ENCODE data around the gene PCID2. TPM values are rescaled to one million over a fixed set of nuclear protein-coding genes. Genes with fewer than 3 reads are reported as not detected.
A peak's percentile ranks its signal among the peaks of the same experiment; 100 is the strongest.

PCID2 gene
- total RNA-seq, 4 donors from 2014 or later: 28.0 to 44.2 (median 40.3) TPM

DNA sequence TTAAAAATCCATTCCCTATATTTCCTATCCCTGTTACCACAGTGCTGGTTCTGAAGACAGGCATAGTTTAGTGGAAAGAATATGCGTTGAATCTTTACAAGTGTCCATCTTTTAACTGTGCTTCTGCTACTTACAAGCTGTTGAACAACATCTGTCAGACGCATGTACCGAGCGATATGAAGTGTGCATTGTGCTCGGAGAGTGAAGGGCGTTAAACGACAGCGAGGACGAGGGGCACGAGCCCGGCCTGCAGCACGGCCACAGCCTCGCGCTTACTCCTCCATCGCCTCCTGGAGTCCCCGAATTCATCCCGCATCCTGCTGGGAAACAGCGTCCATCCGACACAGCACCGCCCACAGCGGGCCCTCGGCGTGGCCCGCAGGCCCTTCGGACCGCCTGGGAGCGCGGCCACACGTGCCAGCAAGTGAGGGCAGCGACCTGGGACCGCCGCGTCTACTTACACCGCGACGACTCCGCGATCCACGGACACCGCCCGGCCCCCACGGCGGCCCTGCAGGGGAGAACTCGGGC is 514 bp downstream of the PCID2 start:
- DNase-seq (ENCODE audit: low spot score in 2 of 2): no peak
- peak overlapping the region; percentile 93 for H3K4me3 ChIP-seq (ENCODE audit: low read depth, poor library complexity, severe bottlenecking)
- no peak for TF ChIP-seq POLR2A (IDR thresholded peaks at IDR 0.05)
- 0 to 1% methylated on average over 36 to 44 of the region's 44 CpGs for WGBS, 2 donors
- intact Hi-C loops (cut with DNase I; ENCODE audit: low total_unique reads): loop anchor here (10.0 kb wide), 1 partner anchor 157 kb away; the partner anchor contains the start of gene GRTP1

DNA sequence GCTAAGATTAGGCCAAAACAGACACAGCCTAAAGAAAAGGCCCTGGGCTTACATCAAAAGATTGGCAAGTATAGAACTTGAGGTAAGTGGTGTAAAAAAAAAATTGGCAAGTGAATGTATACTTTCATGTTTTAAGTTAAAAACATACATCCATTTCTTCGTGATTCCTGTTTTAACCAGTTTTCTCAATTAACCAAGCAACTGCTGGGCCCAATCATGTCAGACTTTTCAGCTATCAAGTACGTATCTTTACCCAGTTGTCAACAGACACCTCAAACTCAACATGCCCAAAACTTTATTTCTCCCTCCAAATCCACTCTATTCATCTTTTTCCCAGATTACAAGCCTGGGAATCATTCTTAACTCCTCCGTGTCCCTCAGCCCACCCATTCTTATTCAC is 1.0 kb downstream of the PCID2 start:
- DNase-seq (ENCODE audit: low spot score in 2 of 2): no peak
- H3K4me3 ChIP-seq (ENCODE audit: low read depth, poor library complexity, severe bottlenecking): peak overlapping the region; percentile 93
- intact Hi-C loops (cut with DNase I; ENCODE audit: low total_unique reads): loop anchor here (10.0 kb wide), 1 partner anchor 157 kb away; the partner anchor contains the start of gene GRTP1
- 34 to 40% methylated on average over 3 of the region's 3 CpGs for WGBS, 2 donors
- no peak for TF ChIP-seq POLR2A (IDR thresholded peaks at IDR 0.05)

DNA sequence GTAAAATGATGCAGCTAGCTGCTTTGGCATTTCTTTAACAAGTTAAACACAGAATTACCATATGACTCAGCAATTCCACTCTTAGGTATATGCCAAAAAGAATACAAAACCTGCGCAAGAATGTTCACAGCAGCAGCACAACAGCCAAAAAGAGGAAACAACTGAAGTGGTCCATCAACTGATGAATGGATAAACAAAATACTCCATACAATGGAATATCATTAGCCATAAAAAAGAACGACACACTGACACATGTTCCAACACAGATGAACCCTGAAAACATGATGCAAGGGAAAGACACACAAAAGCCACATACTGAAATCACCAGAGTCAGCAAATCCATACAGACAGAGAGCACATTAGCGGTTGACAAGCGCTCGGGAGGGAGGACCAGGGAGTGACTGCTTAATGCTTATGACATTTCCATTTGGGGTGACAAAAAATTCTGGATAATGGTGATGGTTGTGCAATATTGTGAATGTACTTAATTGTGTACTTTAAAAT is 3.0 kb downstream of the PCID2 start:
- intact Hi-C loops (cut with DNase I; ENCODE audit: low total_unique reads): loop anchor here (10.0 kb wide), 1 partner anchor 159 kb away; the partner anchor contains the start of gene GRTP1
- 47 to 57% methylated on average over 5 of the region's 5 CpGs for WGBS, 2 donors
- no peak overlapping the region for H3K4me3 ChIP-seq (ENCODE audit: low read depth, poor library complexity, severe bottlenecking)
- TF ChIP-seq, protein P1, sequence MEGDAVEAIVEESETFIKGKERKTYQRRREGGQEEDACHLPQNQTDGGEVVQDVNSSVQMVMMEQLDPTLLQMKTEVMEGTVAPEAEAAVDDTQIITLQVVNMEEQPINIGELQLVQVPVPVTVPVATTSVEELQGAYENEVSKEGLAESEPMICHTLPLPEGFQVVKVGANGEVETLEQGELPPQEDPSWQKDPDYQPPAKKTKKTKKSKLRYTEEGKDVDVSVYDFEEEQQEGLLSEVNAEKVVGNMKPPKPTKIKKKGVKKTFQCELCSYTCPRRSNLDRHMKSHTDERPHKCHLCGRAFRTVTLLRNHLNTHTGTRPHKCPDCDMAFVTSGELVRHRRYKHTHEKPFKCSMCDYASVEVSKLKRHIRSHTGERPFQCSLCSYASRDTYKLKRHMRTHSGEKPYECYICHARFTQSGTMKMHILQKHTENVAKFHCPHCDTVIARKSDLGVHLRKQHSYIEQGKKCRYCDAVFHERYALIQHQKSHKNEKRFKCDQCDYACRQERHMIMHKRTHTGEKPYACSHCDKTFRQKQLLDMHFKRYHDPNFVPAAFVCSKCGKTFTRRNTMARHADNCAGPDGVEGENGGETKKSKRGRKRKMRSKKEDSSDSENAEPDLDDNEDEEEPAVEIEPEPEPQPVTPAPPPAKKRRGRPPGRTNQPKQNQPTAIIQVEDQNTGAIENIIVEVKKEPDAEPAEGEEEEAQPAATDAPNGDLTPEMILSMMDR (IDR thresholded peaks at IDR 0.05): no peak
- TF ChIP-seq POLR2A (IDR thresholded peaks at IDR 0.05): no peak
- DNase-seq (ENCODE audit: low spot score in 2 of 2): no peak

GRCh38 chr13:113204378-113204734 is 4.1 kb downstream of the PCID2 start:
- TF ChIP-seq, protein P1 (IDR thresholded peaks at IDR 0.05): no peak
- TF ChIP-seq POLR2A (IDR thresholded peaks at IDR 0.05): no peak
- WGBS, 2 donors: 86 to 98% methylated on average over 5 of the region's 5 CpGs
- DNase-seq (ENCODE audit: low spot score in 2 of 2): no peak
- intact Hi-C loops (cut with DNase I; ENCODE audit: low total_unique reads): loop anchor here (10.0 kb wide), 1 partner anchor 160 kb away; the partner anchor contains the start of gene GRTP1
- H3K4me3 ChIP-seq (ENCODE audit: low read depth, poor library complexity, severe bottlenecking): no peak overlapping the region

DNA sequence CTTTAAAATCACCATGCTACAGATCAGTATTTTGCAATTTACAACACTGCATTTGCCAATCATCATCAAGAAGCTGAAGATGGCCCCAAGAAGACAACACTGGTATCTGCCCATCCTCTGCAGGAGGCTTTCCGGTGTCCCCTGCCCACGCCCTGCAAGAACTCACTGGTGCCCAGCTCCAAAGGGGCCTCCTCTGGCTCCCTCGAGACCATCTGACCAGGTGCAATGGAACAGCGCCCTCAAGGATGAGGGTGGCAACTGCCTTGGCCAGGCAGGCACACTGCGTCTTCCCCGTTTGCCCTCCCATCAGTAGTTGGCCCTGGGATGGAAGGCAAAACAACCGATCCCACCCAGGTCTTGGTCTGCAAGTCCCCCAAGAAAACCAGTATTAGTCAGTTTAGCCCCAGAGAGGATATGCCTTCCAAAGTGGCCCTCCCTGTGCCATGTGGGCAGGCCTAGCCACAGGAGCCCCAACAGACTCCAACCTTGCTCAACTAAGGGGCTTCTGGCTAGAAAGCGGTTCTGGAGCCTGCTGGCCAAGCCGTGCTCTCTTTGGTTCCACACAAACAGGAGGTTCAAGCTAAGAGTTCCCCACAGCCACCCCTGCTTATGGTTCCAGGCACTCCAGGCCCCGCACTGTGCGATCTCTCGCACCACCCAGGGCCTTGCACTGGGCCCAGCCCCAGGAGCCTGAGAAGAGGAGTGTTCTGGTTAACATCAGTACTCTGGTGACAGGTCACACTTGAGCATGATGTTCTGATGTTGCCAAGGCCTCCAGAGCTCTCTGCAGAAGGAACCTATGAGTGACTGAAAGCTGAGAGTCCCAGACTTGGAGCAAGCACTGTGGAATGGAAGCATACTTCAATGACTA is 4.7 kb downstream of the PCID2 start:
- 96% methylated on average over 12 of the region's 12 CpGs for WGBS, 2 donors
- DNase-seq (ENCODE audit: low spot score in 2 of 2): no peak
- H3K4me3 ChIP-seq (ENCODE audit: low read depth, poor library complexity, severe bottlenecking): no peak overlapping the region
- intact Hi-C loops (cut with DNase I; ENCODE audit: low total_unique reads): loop anchor here (10.0 kb wide), 1 partner anchor 161 kb away; the partner anchor contains the start of gene GRTP1
- no peak for TF ChIP-seq POLR2A (IDR thresholded peaks at IDR 0.05)

- intact Hi-C loops (cut with DNase I; ENCODE audit: low total_unique reads): loop anchor here (10.0 kb wide), 1 partner anchor 162 kb away; the partner anchor contains the start of gene GRTP1
- H3K4me3 ChIP-seq (ENCODE audit: low read depth, poor library complexity, severe bottlenecking): no peak overlapping the region
- TF ChIP-seq, protein P1 (IDR thresholded peaks at IDR 0.05): no peak
- TF ChIP-seq POLR2A (IDR thresholded peaks at IDR 0.05): no peak
- DNase-seq (ENCODE audit: low spot score in 2 of 2): no peak
- WGBS, 2 donors: 82 to 87% methylated on average over 4 of the region's 4 CpGs
Measured at GRCh38 chr13:113202912-113203311, 5.6 kb downstream of the PCID2 start.

DNA sequence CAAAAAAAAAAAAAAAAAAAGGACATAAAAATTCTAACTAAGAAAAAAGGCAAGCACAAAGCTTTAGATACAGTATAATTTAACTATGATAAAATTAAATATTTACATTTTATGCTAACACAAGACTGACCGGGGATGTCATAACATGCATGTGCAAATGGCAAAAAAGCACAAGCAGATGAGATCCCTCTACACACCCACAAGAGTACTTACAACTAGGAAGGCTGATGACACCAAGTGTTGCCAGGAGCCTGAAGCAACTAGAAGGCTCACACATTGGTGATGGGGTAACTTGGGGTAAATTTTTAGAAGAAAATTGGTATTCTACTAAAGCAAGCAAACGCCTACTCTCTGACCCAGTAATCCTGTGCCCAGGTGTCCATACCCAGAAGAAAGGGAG is 6.7 kb downstream of the PCID2 start:
- no peak overlapping the region for H3K4me3 ChIP-seq (ENCODE audit: low read depth, poor library complexity, severe bottlenecking)
- intact Hi-C loops (cut with DNase I; ENCODE audit: low total_unique reads): loop anchor here (10.0 kb wide), 1 partner anchor 163 kb away; the partner anchor contains the start of gene GRTP1
- DNase-seq (ENCODE audit: low spot score in 2 of 2): no peak
- WGBS, 2 donors: 90 to 94% methylated on average over 2 of the region's 2 CpGs
- TF ChIP-seq, protein P1 (IDR thresholded peaks at IDR 0.05): no peak
- TF ChIP-seq POLR2A (IDR thresholded peaks at IDR 0.05): no peak

Measured in lower leg skin (tissue), 4 donors.